CD14-positive monocyte (primary cell): Measurements from ENCODE around the gene CCL8. TPM values are rescaled to one million over a fixed set of nuclear protein-coding genes. Genes with fewer than 3 reads are reported as not detected.

Experiments used
- DNase-seq, 3 donors: peaks; one replicate each; pipeline ENCODE4 v3.0.0-alpha.2; 2011 to 2022
- H2AFZ ChIP-seq: 2 replicates; pipeline ENCODE4 v1.6.0; 2012; ENCODE audit warnings: mild to moderate bottlenecking, low read depth, low read length, inconsistent platforms; ENCODE audit not compliant: insufficient read depth, poor library complexity, severe bottlenecking
- H3K27ac ChIP-seq, 2 donors: 1 replicate in 1 of 2; 2 replicates in 1 of 2; pipeline ENCODE4 v1.5.1; 2012 to 2013; ENCODE audit warnings: low read length in 2 of 2, control low read depth in 1 of 2, inconsistent platforms in 1 of 2, low read depth in 1 of 2, mild to moderate bottlenecking in 1 of 2
- H3K27me3 ChIP-seq, 2 donors: one replicate each; pipeline versions ENCODE4 v1.6.0 to v1.6.1; 2011 to 2013; ENCODE audit warnings: low read length in 2 of 2; ENCODE audit not compliant: control insufficient read depth in 2 of 2, insufficient read depth in 2 of 2
- H3K36me3 ChIP-seq, 2 donors: replicated peaks in 1 of 2; 1 replicate in 1 of 2; 2 replicates in 1 of 2; pipeline versions ENCODE4 v1.5.1 to v1.6.1; 2012 to 2013; ENCODE audit warnings: low read length in 2 of 2, control low read depth in 1 of 2, inconsistent platforms in 1 of 2, mild to moderate bottlenecking in 1 of 2; ENCODE audit not compliant: insufficient read depth in 2 of 2, control insufficient read depth in 1 of 2
- H3K4me1 ChIP-seq, 2 donors: 1 replicate in 1 of 2; 2 replicates in 1 of 2; pipeline versions ENCODE4 v1.5.1 to v1.6.1; 2012 to 2013; ENCODE audit warnings: low read length in 2 of 2, control low read depth in 1 of 2, inconsistent platforms in 1 of 2, mild to moderate bottlenecking in 1 of 2, moderate library complexity in 1 of 2; ENCODE audit not compliant: insufficient read depth in 2 of 2, control insufficient read depth in 1 of 2
- H3K4me2 ChIP-seq: replicated peaks from 2 replicates; pipeline ENCODE3; 2012; ENCODE audit warnings: low read length, moderate library complexity, mild to moderate bottlenecking; ENCODE audit not compliant: poor library complexity, severe bottlenecking; ENCODE audit errors: extremely low read depth
- H3K4me3 ChIP-seq, 3 experiments: fragments of 200-600 bp in 1 of 3; sonication (generic) in 1 of 3; replicated peaks in 1 of 3; 1 replicate in 2 of 3; 2 replicates in 1 of 3; pipeline ENCODE4 v1.5.1; 2011 to 2013; ENCODE audit warnings: low read length in 3 of 3, mild to moderate bottlenecking in 3 of 3, control low read depth in 2 of 3, low read depth in 2 of 3, inconsistent platforms in 1 of 3, moderate library complexity in 1 of 3
- H3K79me2 ChIP-seq: 2 replicates; pipeline ENCODE4 v1.6.0; 2012; ENCODE audit warnings: mild to moderate bottlenecking, control low read depth, inconsistent platforms, low read length, moderate library complexity; ENCODE audit not compliant: insufficient read depth
- H3K9ac ChIP-seq: 2 replicates; pipeline ENCODE4 v1.6.0; 2017; ENCODE audit warnings: low read length, mild to moderate bottlenecking; ENCODE audit not compliant: insufficient read depth, poor library complexity, severe bottlenecking
- H3K9me3 ChIP-seq, 2 donors: replicated peaks in 1 of 2; 1 replicate in 1 of 2; 2 replicates in 1 of 2; pipeline versions ENCODE4 v1.5.1 to v1.6.1; 2012 to 2013; ENCODE audit warnings: low read length in 2 of 2, control low read depth in 1 of 2; ENCODE audit not compliant: control insufficient read depth in 1 of 2, insufficient read depth in 1 of 2
- H4K20me1 ChIP-seq: 2 replicates; pipeline ENCODE4 v1.6.0; 2012; ENCODE audit warnings: mild to moderate bottlenecking, low read length, control low read depth, moderate library complexity; ENCODE audit not compliant: insufficient read depth
- H3K27ac Mint-ChIP-seq, 7 donors: one replicate each; pipeline ENCODE4 v1.8.0; 2020; ENCODE audit warnings: mild to moderate bottlenecking in 7 of 7, mixed read lengths in 7 of 7, moderate library complexity in 6 of 7, inconsistent platforms in 2 of 7
- H3K27me3 Mint-ChIP-seq, 3 donors: one replicate each; pipeline ENCODE4 v1.8.0; 2021 to 2022; ENCODE audit warnings: low read depth in 3 of 3, mild to moderate bottlenecking in 3 of 3, mixed read lengths in 3 of 3, moderate library complexity in 3 of 3, inconsistent platforms in 1 of 3
- H3K36me3 Mint-ChIP-seq, 2 donors: one replicate each; pipeline ENCODE4 v1.8.0; 2020; ENCODE audit warnings: mixed read lengths in 2 of 2, inconsistent platforms in 1 of 2, mild to moderate bottlenecking in 1 of 2
- H3K4me1 Mint-ChIP-seq: one replicate; pipeline ENCODE4 v1.8.0; 2020; ENCODE audit warnings: mild to moderate bottlenecking, mixed read lengths
- H3K4me3 Mint-ChIP-seq, 2 donors: one replicate each; pipeline ENCODE4 v1.8.0; 2020; ENCODE audit warnings: mild to moderate bottlenecking in 2 of 2, mixed read lengths in 2 of 2, moderate library complexity in 1 of 2
- H3K9me3 Mint-ChIP-seq, 7 donors: one replicate each; pipeline ENCODE4 v1.8.0; 2020 to 2022; ENCODE audit warnings: mixed read lengths in 7 of 7, mild to moderate bottlenecking in 6 of 7, moderate library complexity in 6 of 7, inconsistent platforms in 2 of 7
- CTCF ChIP-seq: fragments of 200-600 bp; IDR thresholded peaks from one replicate; pipeline ENCODE4 v1.8.0; 2022; ENCODE audit warnings: antibody characterized with exemption, mild to moderate bottlenecking
- WGBS: methylation state at CpG from one replicate; pipeline ENCODE4 v1.1.5; 2013; ENCODE audit warnings: missing lambda C conversion rate; ENCODE audit not compliant: insufficient coverage; 5-methylcytosine and 5-hydroxymethylcytosine counted together
- intact Hi-C, 2 donors: fragments of 100-400 bp; cut with micrococcal nuclease; formaldehyde crosslinking; loops; one replicate each; pipeline versions ENCODE4 v1.15.0 to v1.15.1; 2023
- polyA plus RNA-seq, 3 donors: library from polyadenylated mRNA; depleted of rRNA in 1 of 3; unstranded in 2 of 3; stranded (reverse) in 1 of 3; fragments of 300-500 nt in 2 of 3; fragments of >200 nt in 1 of 3; fragmentation: Illumina TruSeq in 2 of 3; gene quantifications; 1 replicate in 2 of 3; 2 replicates in 1 of 3; pipeline ENCODE4 v1.2.3, GENCODE V29; 2012 to 2021

CCL8 gene
- polyA plus RNA-seq, 3 donors, result 0.17 to 1.3 (median 0.98) TPM

GRCh38 chr17:34303606-34304005 is 15.6 kb upstream of the CCL8 start:
- no peaks in the 10 kb centered on the region for H3K36me3 ChIP-seq
- Mint-ChIP-seq H3K9me3 (peaks cover 0 to under 1% (median 0%) of the 10 kb centered on the region in 7 donors), H3K4me3 (no peak overlapping the region), H3K4me1 (peaks cover 77% of the 10 kb centered on the region), H3K27me3 (peaks cover 0 to 3% (median 2%) of the 10 kb centered on the region in 3 donors), H3K36me3 (no peaks in the 10 kb centered on the region), H3K27ac (no peak overlapping the region)
- H3K9me3 ChIP-seq, result no peaks in the 10 kb centered on the region
- H3K9ac ChIP-seq, result no peak overlapping the region
- H3K4me1 ChIP-seq, result peaks cover 61 to 67% of the 10 kb centered on the region in 2 donors
- TF ChIP-seq CTCF, result no peak
- H4K20me1 ChIP-seq, result no peaks in the 10 kb centered on the region
- H3K4me2 ChIP-seq, result no peak overlapping the region
- no peaks in the 10 kb centered on the region for H3K27me3 ChIP-seq
- no peak overlapping the region for H3K4me3 ChIP-seq
- no peaks in the 10 kb centered on the region for H3K79me2 ChIP-seq
- intact Hi-C loops, result loop anchor here in 1 of 2 donors (5.0 to 10.0 kb wide), 2 partner anchors 61 to 96 kb away; partner anchors contain the start of gene CCL1
- no peak for DNase-seq
- no peak overlapping the region for H3K27ac ChIP-seq
- 100% methylated on average over 2 of the region's 2 CpGs for WGBS
- no peak overlapping the region for H2AFZ ChIP-seq

- Histone ChIP-seq H2AFZ (no peak overlapping the region), H3K79me2 (no peaks in the 10 kb centered on the region), H3K27ac (no peak overlapping the region), H3K27me3 (no peaks in the 10 kb centered on the region), H3K4me3 (no peak overlapping the region), H3K9me3 (no peaks in the 10 kb centered on the region), H4K20me1 (no peaks in the 10 kb centered on the region), H3K9ac (no peak overlapping the region), H3K4me2 (no peak overlapping the region), H3K4me1 (peaks cover 59 to 65% of the 10 kb centered on the region in 2 donors), H3K36me3 (no peaks in the 10 kb centered on the region)
- no peak for DNase-seq
- Mint-ChIP-seq H3K36me3 (no peaks in the 10 kb centered on the region), H3K4me1 (peaks cover 72% of the 10 kb centered on the region), H3K27ac (peak overlapping the region in 1 of 7 donors; percentile 73), H3K9me3 (no peaks in the 10 kb centered on the region), H3K27me3 (peaks cover 0 to 2% (median 0%) of the 10 kb centered on the region in 3 donors), H3K4me3 (no peak overlapping the region)
- intact Hi-C loops, result loop anchor here in 1 of 2 donors (5.0 to 10.0 kb wide), 2 partner anchors 60 to 63 kb away; partner anchors contain the start of gene CCL1
- no peak for TF ChIP-seq CTCF
- WGBS, result 90% methylated on average over 2 of the region's 4 CpGs
Measured at GRCh38 chr17:34305061-34305460, 14.2 kb upstream of the CCL8 start.
